SK-N-SH treated with all-trans-retinoic acid at 6 μM for 48 hours (cell line): ENCODE data around the gene ABHD10.

Source experiments
- ATAC-seq: fragments of 200-7000 bp; cut with Tn5 transposase; 3 replicates; pipeline ENCODE4 v1.9.1; 2020; ENCODE audit warnings: mild to moderate bottlenecking, moderate library complexity
- ARNTL ChIP-seq: fragments of 450-650 bp; formaldehyde crosslinking; IDR thresholded peaks from 2 replicates; pipeline ENCODE4 v1.5.0; 2020; ENCODE audit warnings: low read depth, mild to moderate bottlenecking, moderate library complexity, borderline replicate concordance
- BACH2 ChIP-seq: fragments of 250-450 bp; sonication (Bioruptor Pico); IDR thresholded peaks from 2 replicates; pipeline ENCODE4 v1.9.0; 2021; ENCODE audit warnings: mild to moderate bottlenecking, borderline replicate concordance
- CSDC2 ChIP-seq: fragments of 250-450 bp; sonication (Bioruptor Pico); IDR thresholded peaks from 2 replicates; pipeline ENCODE4 v1.5.0; 2020; ENCODE audit warnings: mild to moderate bottlenecking, moderate library complexity
- ESRRG ChIP-seq: fragments of 250-450 bp; sonication (Bioruptor Pico); IDR thresholded peaks from 2 replicates; pipeline ENCODE4 v1.6.1; 2021; ENCODE audit warnings: mild to moderate bottlenecking
- GLIS3 ChIP-seq: fragments of 250-450 bp; sonication (Bioruptor Pico); IDR thresholded peaks from 2 replicates; pipeline ENCODE4 v1.5.0; 2020; ENCODE audit warnings: mild to moderate bottlenecking, moderate library complexity
- ISL1 ChIP-seq: fragments of 250-450 bp; sonication (Bioruptor Pico); IDR thresholded peaks from 2 replicates; pipeline ENCODE4 v2.1.2; 2022; ENCODE audit warnings: mild to moderate bottlenecking, moderate library complexity
- OSR1 ChIP-seq: fragments of 250-450 bp; sonication (Bioruptor Pico); IDR thresholded peaks from 2 replicates; pipeline ENCODE4 v1.8.0; 2022; ENCODE audit warnings: moderate library complexity, mild to moderate bottlenecking, inconsistent platforms
- PPARA ChIP-seq: fragments of 250-450 bp; sonication (Bioruptor Pico); IDR thresholded peaks from 2 replicates; pipeline ENCODE4 v1.5.0; 2020; ENCODE audit warnings: mild to moderate bottlenecking, borderline replicate concordance
- RARB ChIP-seq: fragments of 250-450 bp; sonication (Bioruptor Pico); IDR thresholded peaks from 2 replicates; pipeline ENCODE4 v1.8.0; 2021; ENCODE audit warnings: mild to moderate bottlenecking, moderate library complexity
- SNAI2 ChIP-seq: fragments of 250-450 bp; sonication (Bioruptor Pico); IDR thresholded peaks from 2 replicates; pipeline ENCODE4 v1.5.0; 2020; ENCODE audit warnings: mild to moderate bottlenecking, moderate library complexity
- TCF4 ChIP-seq: fragments of 250-450 bp; sonication (Bioruptor Pico); IDR thresholded peaks from 2 replicates; pipeline ENCODE4 v1.8.0; 2021; ENCODE audit warnings: mild to moderate bottlenecking, moderate library complexity, borderline replicate concordance
- ZC3H10 ChIP-seq: fragments of 250-450 bp; sonication (Bioruptor Pico); IDR thresholded peaks from 2 replicates; pipeline ENCODE4 v1.5.1; 2021; ENCODE audit warnings: mild to moderate bottlenecking, moderate library complexity
- ZFP3 ChIP-seq: fragments of 250-450 bp; sonication (Bioruptor Pico); IDR thresholded peaks from 2 replicates; pipeline ENCODE4 v1.5.0; 2020; ENCODE audit warnings: mild to moderate bottlenecking, moderate library complexity
- ZFP30 ChIP-seq: fragments of 450-650 bp; formaldehyde crosslinking; IDR thresholded peaks from 2 replicates; pipeline ENCODE4 v1.5.0; 2022; ENCODE audit warnings: mild to moderate bottlenecking, moderate library complexity
- ZNF565 ChIP-seq: fragments of 450-650 bp; formaldehyde crosslinking; conservative IDR thresholded peaks from 2 replicates; pipeline ENCODE4 v1.5.0; 2020; ENCODE audit warnings: low read depth, mild to moderate bottlenecking, moderate library complexity
- TF ChIP-seq, protein P1 (sequence below): fragments of 250-450 bp; sonication (Bioruptor Pico); IDR thresholded peaks from 2 replicates; pipeline ENCODE4 v1.5.1; 2021; ENCODE audit warnings: mild to moderate bottlenecking, moderate library complexity
- TF ChIP-seq, protein P2 (sequence below): fragments of 250-450 bp; sonication (Bioruptor Pico); IDR thresholded peaks from 2 replicates; pipeline ENCODE4 v1.5.1; 2020; ENCODE audit warnings: low read depth, mild to moderate bottlenecking, moderate library complexity
- TF ChIP-seq, protein P3 (sequence below): fragments of 250-450 bp; sonication (Bioruptor Pico); IDR thresholded peaks from 2 replicates; pipeline ENCODE4 v1.8.0; 2020; ENCODE audit warnings: mild to moderate bottlenecking, moderate library complexity, borderline replicate concordance

The ABHD10 gene

DNA sequence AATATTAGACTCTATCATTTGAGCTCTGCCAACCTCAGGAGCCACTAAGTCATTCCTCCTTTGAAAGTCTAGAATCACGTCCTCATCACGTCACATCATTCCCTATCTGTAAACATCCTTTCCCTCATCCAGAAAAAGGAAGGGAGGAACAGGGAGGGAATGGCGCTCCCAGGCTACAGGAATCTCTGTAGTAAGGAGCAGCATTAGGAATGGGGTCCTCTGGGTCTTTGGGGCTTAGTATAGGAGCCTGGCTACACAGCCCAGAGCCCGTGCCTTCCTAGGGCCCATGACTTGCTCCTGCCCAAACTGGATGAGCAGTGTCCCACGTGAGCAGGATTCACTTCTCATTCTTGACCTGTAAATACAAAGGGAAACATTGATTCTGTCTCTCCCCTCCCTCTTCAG lies 21.5 kb downstream of the ABHD10 start:
- no peak for TF ChIP-seq CSDC2 (CRISPR knock-in tag)
- TF ChIP-seq PPARA (CRISPR knock-in tag), result no peak
- TF ChIP-seq GLIS3, result no peak
- no peak for TF ChIP-seq ARNTL
- TF ChIP-seq, protein P1, sequence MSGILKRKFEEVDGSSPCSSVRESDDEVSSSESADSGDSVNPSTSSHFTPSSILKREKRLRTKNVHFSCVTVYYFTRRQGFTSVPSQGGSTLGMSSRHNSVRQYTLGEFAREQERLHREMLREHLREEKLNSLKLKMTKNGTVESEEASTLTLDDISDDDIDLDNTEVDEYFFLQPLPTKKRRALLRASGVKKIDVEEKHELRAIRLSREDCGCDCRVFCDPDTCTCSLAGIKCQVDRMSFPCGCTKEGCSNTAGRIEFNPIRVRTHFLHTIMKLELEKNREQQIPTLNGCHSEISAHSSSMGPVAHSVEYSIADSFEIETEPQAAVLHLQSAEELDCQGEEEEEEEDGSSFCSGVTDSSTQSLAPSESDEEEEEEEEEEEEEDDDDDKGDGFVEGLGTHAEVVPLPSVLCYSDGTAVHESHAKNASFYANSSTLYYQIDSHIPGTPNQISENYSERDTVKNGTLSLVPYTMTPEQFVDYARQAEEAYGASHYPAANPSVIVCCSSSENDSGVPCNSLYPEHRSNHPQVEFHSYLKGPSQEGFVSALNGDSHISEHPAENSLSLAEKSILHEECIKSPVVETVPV (CRISPR knock-in tag), result no peak
- TF ChIP-seq OSR1, result no peak
- TF ChIP-seq ZNF565 (CRISPR knock-in tag), result no peak
- no peak for TF ChIP-seq SNAI2 (CRISPR knock-in tag)
- TF ChIP-seq ZFP30 (CRISPR knock-in tag), result no peak
- TF ChIP-seq, protein P2, sequence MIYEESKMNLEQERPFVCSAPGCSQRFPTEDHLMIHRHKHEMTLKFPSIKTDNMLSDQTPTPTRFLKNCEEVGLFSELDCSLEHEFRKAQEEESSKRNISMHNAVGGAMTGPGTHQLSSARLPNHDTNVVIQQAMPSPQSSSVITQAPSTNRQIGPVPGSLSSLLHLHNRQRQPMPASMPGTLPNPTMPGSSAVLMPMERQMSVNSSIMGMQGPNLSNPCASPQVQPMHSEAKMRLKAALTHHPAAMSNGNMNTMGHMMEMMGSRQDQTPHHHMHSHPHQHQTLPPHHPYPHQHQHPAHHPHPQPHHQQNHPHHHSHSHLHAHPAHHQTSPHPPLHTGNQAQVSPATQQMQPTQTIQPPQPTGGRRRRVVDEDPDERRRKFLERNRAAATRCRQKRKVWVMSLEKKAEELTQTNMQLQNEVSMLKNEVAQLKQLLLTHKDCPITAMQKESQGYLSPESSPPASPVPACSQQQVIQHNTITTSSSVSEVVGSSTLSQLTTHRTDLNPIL (CRISPR knock-in tag), result no peak
- ATAC-seq, result no peak

DNA sequence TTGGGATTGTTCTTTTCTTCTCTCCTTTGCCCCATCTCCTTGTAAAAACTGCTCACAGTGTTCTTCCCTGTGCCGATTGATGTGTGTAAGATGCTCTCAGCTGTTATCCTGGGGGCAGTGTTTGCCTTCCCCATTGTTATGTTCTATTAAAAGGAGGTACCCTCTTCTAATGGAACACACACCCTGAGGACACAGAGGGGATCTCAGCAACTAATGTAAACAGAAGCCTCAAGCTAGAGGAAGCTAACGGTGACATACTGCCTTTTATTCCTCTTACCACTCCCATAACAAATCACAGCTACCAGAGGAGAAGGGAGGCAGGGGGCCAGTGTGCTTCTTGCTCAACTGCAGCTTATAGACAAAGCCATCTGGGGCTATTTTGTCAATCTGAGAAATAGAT lies 22.1 kb downstream of the ABHD10 start:
- ATAC-seq, result no peak
- no peak for TF ChIP-seq ZFP30 (CRISPR knock-in tag)
- TF ChIP-seq, protein P2 (CRISPR knock-in tag), result no peak

DNA sequence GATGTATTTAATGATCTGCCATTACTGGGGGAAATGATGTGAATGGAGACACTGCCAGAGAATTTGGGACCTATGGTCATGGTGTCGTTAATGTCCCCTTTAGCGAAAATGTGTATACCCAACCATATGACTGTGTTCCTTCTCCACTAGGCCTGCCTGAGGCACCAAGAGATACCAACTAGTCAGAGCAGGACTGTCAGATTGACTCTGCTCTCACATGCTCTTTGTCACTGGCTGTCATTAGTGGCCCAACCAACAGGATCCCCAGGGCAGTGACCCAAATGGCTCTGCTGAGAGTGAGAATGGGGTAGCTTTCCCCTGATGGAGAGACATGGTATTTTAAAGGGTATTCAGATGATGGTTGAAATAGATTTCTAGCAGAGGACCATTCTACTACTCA lies 22.7 kb downstream of the ABHD10 start:
- ATAC-seq, result no peak
- TF ChIP-seq, protein P2 (CRISPR knock-in tag), result no peak
- TF ChIP-seq ZFP3 (CRISPR knock-in tag) (no peak), PPARA (CRISPR knock-in tag) (no peak), ISL1 (no peak), SNAI2 (CRISPR knock-in tag) (no peak)

DNA sequence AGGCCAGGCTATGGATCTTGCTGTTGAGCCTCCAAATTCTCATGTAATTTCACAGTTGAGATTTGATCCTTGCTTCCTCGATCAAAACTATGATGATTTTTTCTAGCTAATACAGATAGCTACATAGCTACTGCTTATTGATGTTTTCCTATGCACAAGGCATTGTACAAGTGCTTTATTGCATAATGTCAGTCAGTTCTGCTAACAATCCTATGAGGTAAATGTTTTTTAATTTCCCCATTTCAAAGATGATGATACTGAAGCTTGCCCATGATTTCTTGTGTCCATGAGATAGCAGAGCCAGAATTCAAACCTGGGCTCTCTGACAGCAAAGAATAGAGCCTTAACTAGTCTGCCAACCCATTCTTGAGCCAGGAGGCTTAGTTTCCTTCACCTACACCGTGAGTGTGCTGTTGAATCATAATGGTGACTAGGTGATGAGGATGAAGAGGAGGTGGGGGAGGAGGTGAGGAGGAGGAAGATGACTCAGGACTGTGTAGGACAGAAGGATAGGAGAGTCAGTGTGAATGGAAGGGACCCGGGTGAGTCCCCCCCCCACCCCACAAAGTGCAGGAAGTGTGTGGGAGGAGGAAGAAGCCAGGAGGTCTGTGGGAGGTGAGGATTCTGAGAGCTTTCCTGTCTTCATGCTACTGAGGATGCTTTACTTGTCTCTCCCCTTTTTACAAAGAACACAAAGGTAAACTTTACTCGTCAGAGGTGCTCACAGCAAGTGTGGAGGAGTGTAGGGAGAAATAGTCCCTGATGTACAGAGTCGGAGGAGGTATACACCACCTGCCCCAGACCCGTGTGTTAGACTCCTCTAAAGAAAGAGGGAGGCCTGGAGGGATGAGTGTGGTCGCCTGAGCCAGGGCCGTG lies 23.5 kb downstream of the ABHD10 start:
- ATAC-seq, result no peak
- TF ChIP-seq ZFP30 (CRISPR knock-in tag), result no peak
- no peak for TF ChIP-seq ZC3H10 (CRISPR knock-in tag)
- TF ChIP-seq ESRRG (CRISPR knock-in tag), result no peak
- no peak for TF ChIP-seq ARNTL
- TF ChIP-seq GLIS3, result no peak
- no peak for TF ChIP-seq SNAI2 (CRISPR knock-in tag)
- TF ChIP-seq, all 23 proteins: peak for 0

DNA sequence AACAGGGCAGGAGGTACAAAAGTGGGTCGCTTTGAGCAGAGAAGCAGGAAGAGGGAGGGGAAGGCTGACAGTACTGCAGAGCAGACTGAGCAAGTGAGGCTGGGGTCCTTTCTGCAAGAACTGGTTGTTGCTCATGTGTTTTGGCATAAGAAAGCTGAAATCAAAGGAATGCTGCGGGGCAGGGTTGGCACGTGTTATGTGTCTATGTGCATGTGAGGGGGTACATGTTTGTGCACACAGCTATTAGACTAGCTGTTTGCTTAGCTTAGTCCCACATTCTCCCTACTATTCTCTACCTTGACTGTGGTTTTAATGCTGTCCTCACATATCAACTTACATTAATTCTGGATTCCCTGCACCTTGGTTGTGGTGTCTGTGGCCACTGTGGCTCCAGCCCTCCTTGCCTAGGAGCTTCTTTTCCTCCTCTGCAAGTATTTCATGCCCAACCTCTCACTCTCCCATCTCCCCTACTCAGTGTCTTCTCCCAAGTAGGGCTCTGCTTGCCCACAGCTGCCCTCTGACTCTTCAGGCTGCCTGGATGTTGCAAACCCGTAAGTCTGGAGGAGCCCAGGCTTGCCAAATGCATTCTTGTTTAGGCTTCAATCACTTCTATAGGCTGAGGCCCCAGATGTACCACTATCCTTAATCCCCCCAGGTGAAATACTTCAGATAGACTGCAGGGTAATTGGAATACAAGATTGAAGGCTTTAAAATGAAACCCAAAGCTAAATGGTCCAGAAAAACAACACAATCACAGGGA lies 24.7 kb downstream of the ABHD10 start:
- no peak for ATAC-seq
- TF ChIP-seq PPARA (CRISPR knock-in tag), result no peak
- no peak for TF ChIP-seq ESRRG (CRISPR knock-in tag)
- TF ChIP-seq ZFP3 (CRISPR knock-in tag), result no peak
- TF ChIP-seq ZC3H10 (CRISPR knock-in tag), result no peak
- no peak for TF ChIP-seq TCF4 (CRISPR knock-in tag)
- no peak for TF ChIP-seq RARB
- TF ChIP-seq, protein P1 (CRISPR knock-in tag), result no peak
- TF ChIP-seq, protein P2 (CRISPR knock-in tag), result no peak
- TF ChIP-seq, protein P3, sequence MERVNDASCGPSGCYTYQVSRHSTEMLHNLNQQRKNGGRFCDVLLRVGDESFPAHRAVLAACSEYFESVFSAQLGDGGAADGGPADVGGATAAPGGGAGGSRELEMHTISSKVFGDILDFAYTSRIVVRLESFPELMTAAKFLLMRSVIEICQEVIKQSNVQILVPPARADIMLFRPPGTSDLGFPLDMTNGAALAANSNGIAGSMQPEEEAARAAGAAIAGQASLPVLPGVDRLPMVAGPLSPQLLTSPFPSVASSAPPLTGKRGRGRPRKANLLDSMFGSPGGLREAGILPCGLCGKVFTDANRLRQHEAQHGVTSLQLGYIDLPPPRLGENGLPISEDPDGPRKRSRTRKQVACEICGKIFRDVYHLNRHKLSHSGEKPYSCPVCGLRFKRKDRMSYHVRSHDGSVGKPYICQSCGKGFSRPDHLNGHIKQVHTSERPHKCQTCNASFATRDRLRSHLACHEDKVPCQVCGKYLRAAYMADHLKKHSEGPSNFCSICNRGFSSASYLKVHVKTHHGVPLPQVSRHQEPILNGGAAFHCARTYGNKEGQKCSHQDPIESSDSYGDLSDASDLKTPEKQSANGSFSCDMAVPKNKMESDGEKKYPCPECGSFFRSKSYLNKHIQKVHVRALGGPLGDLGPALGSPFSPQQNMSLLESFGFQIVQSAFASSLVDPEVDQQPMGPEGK (CRISPR knock-in tag), result no peak
- no peak for TF ChIP-seq GLIS3
- no peak for TF ChIP-seq ZNF565 (CRISPR knock-in tag)
- TF ChIP-seq ARNTL, result no peak
- no peak for TF ChIP-seq BACH2
- TF ChIP-seq ISL1, result no peak
- no peak for TF ChIP-seq CSDC2 (CRISPR knock-in tag)
